ENCODE data around the gene UBE2U.

The UBE2U gene

GRCh38 chr1:64184003-64184440 is 19.4 kb upstream of the UBE2U start:
- DNase-seq (ENCODE audit: low read depth, low spot score) = no peak
- H3K4me3 ChIP-seq (ENCODE audit: low read depth, low read length) = no peak overlapping the region
- CTCF ChIA-PET = interaction anchor here (1.3 to 5.0 kb wide), 3 partner anchors 10 to 568 kb away, joined by 3 to 16 read pairs (median 4); no protein-coding TSS in a partner anchor
- POLR2A ChIA-PET = no interaction called here
- no peak for TF ChIP-seq CTCF (IDR thresholded peaks at IDR 0.05; ENCODE audit: insufficient read depth, low read length, missing control alignments)

DNA sequence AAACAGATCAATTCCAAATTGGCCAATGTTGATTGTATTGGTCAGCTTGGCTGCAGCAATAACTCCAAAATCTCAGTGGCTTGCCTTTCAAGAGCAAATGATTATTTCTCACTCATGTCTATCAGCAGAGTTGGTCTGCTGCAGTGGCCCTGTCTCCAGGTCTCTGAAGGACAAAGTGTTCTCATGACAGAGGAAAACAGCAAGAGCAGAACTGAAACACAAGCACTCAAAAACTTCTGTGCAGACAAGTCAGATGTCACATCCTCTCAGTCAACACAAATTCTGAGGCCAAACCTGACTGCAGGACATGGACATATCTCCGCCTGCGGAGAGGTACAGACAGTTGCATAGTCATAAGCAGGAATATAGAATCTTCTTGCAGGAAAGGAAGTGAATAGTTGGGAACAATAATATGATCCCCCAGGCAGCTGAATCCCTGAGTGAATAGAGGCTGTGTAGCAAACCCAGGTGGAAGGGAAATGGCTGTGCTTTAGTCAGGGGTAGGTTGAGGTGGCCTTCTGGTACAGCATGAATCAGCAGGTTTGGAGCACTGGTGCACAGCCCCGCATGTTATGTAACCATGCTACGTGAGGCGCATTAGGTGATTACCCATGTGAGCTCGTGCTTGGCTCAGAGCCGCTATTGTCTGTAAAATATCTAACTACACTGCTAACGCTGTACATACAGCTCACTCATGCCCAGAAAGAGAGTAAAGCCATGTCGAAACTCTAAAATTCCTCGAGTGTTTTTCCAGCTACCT is 17.1 kb upstream of the UBE2U start:
- TF ChIP-seq CTCF (IDR thresholded peaks at IDR 0.05; ENCODE audit: insufficient read depth, low read length, missing control alignments) = no peak
- ChIA-PET POLR2A (no interaction called here), CTCF (interaction anchor here (5.0 kb wide), 1 partner anchor 7 kb away, joined by 16 read pairs; no protein-coding TSS in a partner anchor)
- no peak for DNase-seq (ENCODE audit: low read depth, low spot score)
- H3K4me3 ChIP-seq (ENCODE audit: low read depth, low read length) = no peak overlapping the region

- no peak overlapping the region for H3K4me3 ChIP-seq (ENCODE audit: low read depth, low read length)
- POLR2A ChIA-PET = no interaction called here
- CTCF ChIA-PET = no interaction called here
- TF ChIP-seq CTCF (IDR thresholded peaks at IDR 0.05; ENCODE audit: insufficient read depth, low read length, missing control alignments) = no peak
- no peak for DNase-seq (ENCODE audit: low read depth, low spot score)
These were observed 16.5 kb upstream of the UBE2U start for GRCh38 chr1:64186898-64187280.

GRCh38 chr1:64187646-64188045 is 15.8 kb upstream of the UBE2U start:
- TF ChIP-seq CTCF (IDR thresholded peaks at IDR 0.05; ENCODE audit: insufficient read depth, low read length, missing control alignments) = no peak
- ChIA-PET POLR2A (no interaction called here), CTCF (no interaction called here)
- no peak for DNase-seq (ENCODE audit: low read depth, low spot score)
- no peak overlapping the region for H3K4me3 ChIP-seq (ENCODE audit: low read depth, low read length)

DNA sequence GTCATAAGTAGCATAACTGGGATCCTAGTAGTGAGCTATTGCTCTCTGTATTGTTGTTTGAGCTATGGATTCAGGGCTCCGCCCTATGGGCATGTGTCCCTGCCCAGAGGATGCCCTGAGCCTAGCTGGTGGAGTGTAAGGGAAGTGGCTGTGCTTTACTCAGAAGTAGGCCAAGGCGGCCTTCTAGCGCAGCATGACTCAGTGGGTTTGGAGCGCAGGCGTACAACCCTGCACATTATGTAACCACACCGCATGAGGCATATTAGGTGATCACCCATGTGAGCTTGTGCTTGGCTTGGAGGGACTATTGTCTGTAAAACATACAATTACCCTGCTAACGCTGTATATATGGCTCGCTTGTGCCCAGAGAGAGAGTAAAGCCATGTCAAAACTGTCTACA is 11.1 kb upstream of the UBE2U start:
- POLR2A ChIA-PET = no interaction called here
- no peak overlapping the region for H3K4me3 ChIP-seq (ENCODE audit: low read depth, low read length)
- DNase-seq (ENCODE audit: low read depth, low spot score) = no peak
- CTCF ChIA-PET = interaction anchor here (3.4 kb wide), 1 partner anchor 9 kb away, joined by 16 read pairs; no protein-coding TSS in a partner anchor
- TF ChIP-seq CTCF (IDR thresholded peaks at IDR 0.05; ENCODE audit: insufficient read depth, low read length, missing control alignments) = no peak

GRCh38 chr1:64194168-64195080 is 9.0 kb upstream of the UBE2U start:
- ChIA-PET POLR2A (no interaction called here), CTCF (interaction anchor here (0.9 to 3.4 kb wide), 3 partner anchors 11 to 520 kb away, joined by 3 to 16 read pairs (median 4); no protein-coding TSS in a partner anchor)
- DNase-seq (ENCODE audit: low read depth, low spot score) = no peak
- no peak overlapping the region for H3K4me3 ChIP-seq (ENCODE audit: low read depth, low read length)
- no peak for TF ChIP-seq CTCF (IDR thresholded peaks at IDR 0.05; ENCODE audit: insufficient read depth, low read length, missing control alignments)
